VCaP (cell line): Measurements from ENCODE around the gene MYOZ3.

Experiments
- H3K27ac ChIP-seq: fragments of 450-650 bp; 2 replicates; pipeline ENCODE4 v1.5.1; 2017
- TF ChIP-seq, protein P1 (sequence below): fragments of 450-650 bp; conservative IDR thresholded peaks from 2 replicates; pipeline ENCODE4 v1.5.1; 2017; ENCODE audit warnings: mild to moderate bottlenecking, moderate library complexity

The MYOZ3 gene

DNA sequence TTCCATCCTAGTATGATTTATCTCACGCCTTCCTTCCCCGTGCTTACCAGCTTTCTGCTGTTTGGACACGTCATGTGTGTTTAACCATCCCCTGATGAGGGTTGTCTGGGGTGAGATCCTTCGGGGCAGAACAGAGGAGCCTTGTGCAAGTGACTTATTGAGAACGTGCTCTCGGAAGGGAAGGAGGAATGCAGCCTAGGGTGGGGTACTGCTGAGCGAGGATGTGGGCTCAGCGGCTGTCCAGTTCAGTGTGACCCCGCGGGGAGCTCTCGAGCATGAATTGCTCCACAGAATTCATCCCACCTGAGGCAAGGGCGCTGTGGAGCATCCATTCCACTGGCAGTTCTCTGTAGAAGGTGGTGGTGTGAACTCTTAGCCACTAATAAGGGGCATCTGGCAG, 4.0 kb downstream of the MYOZ3 start:
- TF ChIP-seq, protein P1, sequence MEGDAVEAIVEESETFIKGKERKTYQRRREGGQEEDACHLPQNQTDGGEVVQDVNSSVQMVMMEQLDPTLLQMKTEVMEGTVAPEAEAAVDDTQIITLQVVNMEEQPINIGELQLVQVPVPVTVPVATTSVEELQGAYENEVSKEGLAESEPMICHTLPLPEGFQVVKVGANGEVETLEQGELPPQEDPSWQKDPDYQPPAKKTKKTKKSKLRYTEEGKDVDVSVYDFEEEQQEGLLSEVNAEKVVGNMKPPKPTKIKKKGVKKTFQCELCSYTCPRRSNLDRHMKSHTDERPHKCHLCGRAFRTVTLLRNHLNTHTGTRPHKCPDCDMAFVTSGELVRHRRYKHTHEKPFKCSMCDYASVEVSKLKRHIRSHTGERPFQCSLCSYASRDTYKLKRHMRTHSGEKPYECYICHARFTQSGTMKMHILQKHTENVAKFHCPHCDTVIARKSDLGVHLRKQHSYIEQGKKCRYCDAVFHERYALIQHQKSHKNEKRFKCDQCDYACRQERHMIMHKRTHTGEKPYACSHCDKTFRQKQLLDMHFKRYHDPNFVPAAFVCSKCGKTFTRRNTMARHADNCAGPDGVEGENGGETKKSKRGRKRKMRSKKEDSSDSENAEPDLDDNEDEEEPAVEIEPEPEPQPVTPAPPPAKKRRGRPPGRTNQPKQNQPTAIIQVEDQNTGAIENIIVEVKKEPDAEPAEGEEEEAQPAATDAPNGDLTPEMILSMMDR, result no peak
- H3K27ac ChIP-seq, result no peak overlapping the region

DNA sequence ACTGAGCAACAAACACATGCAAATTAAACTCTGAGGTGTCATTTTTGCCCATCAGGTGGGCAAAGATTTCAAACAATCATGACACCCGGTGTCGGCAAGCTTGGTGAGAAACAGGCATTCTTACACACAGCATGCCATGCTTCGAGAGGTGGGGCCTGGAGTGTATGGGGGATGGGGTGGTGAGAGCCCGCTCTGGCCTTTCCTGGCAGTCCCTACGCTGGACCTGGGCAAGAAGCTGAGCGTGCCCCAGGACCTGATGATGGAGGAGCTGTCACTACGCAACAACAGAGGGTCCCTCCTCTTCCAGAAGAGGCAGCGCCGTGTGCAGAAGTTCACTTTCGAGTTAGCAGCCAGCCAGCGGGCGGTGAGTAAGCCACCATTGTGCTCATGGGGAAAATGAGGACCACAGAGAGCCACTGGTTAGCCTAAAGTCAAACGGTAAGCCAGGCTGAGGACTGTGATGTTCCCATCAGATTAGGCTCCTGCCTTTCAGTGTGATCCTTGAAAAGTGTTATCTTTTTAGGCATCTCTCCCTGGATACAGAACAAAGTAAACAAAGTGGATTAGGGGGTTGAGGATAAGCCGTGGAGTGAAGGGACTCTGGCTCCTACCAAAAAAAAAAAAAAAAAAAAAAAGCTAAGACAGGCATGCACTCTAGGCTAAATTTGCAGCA, 9.4 kb downstream of the MYOZ3 start:
- TF ChIP-seq, protein P1, result no peak
- no peak overlapping the region for H3K27ac ChIP-seq

DNA sequence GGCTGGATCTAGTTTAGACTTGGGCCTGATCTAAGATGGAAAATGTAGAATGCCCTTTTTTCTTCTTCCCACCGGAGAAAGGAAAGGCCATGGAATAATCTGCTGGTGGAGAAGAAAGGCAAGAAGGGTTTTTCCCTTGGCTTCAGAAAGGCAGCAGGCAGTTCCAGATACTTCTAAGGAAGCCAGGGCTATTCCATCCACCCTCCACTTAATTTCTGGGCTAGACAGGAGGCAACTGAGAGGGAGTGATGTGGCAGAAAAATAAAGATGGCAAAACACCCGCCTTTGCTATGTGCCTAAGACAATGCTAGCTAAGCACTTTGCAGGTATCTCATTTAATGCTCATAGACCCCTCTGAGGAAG, 9.9 kb downstream of the MYOZ3 start:
- TF ChIP-seq, protein P1, result no peak
- H3K27ac ChIP-seq, result no peak overlapping the region

DNA sequence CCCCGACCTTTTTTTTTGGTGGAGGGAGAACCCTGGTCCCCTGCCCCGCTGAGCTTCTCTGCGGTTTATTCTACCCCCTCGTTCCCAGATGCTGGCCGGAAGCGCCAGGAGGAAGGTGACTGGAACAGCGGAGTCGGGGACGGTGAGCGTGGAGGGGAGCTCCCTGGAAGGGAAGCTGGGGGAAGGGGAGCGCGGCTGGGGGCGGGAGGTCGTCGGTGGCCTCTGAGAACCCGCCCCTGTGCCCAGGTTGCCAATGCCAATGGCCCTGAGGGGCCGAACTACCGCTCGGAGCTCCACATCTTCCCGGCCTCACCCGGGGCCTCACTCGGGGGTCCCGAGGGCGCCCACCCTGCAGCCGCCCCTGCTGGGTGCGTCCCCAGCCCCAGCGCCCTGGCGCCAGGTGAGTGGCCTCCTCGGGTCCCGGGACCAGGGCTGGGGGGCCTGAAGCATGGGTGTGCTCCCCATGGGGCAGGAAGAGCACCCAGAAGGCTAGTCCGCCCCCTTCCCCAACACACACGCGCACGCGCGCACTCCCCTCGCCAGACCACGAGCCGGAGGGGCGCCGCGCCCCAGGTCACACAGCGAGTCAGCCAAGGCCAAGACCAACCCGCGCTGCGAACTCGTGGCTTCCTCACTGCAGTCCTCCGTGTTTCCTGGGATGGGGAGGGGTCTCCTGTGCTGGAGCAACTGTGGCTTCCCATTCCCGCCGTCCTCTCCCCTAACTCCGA, 10.6 kb downstream of the MYOZ3 start:
- H3K27ac ChIP-seq, result no peak overlapping the region
- TF ChIP-seq, protein P1, result no peak

DNA sequence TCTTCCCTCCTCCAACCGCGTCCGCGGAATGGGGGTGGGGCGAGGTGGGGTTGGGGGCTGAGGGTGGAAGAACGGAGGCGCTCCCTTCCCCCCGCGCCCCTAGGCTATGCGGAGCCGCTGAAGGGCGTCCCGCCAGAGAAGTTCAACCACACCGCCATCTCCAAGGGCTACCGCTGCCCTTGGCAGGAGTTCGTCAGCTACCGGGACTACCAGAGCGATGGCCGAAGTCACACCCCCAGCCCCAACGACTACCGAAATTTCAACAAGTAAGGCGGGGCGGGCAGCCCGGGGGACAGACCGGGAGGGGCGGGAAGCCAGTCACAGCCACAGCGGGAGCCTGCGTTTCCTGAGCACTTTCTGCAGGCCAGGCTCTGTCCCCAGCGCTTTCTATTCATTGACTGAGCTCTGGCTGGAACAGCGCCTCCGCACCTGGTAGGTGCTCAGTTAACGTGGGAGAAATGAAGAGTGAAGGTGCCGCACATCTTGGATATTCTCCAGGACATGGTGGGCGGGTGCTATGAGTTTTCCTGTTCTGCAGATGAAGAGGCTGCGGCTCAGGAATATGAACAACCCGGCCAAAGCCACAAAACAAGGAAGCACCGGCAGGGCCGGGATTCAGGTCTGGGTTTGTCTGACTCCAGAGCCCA, 11.3 kb downstream of the MYOZ3 start:
- TF ChIP-seq, protein P1, result no peak

DNA sequence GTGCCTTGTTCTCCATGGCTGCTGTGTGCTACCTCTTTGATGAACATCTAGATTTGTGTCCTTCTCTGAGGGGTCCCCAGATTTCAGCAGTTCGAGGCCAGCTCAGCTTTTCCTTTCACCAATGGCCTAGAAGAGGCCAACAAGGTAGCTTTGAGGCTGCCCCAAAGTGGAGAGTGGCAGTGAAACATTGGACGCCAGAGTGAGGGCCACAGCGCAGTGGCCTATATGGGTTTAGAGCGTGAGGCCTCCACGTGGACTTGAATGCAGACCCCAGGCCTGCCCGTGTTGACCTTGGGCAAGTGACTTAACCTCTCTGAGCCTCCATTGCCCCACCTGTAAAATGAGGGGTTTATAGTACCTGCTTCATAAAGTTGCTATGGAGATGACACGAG, 11.8 kb downstream of the MYOZ3 start:
- no peak overlapping the region for H3K27ac ChIP-seq
- TF ChIP-seq, protein P1, result no peak

More for the DNA sequence above, 11.3 kb downstream of the MYOZ3 start:
- H3K27ac ChIP-seq, result no peak overlapping the region

DNA sequence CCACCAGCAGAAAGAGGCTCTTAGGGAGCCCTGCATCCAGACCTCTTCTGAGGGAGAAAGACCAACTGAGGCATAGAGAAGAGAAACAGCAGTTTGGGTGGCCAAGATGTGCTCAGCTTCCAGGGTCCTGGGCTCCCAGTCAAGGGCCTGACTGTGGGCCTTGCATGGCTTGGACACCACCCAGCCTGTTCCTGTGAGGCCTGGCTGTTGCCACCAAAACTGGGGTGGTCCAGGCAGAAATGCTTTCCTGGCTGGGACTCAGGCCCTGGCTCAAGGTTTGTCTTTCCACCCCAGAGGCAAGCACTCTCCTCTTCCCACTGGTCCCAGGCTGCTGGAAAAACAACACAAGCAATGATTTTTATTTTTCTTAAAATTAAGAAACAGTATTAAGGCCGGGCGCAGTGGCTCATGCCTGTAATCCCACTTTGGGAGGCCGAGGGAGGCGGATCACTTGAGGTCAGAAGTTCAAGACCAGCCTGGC, 13.3 kb downstream of the MYOZ3 start:
- TF ChIP-seq, protein P1, result no peak
- no peak overlapping the region for H3K27ac ChIP-seq
